ENCODE results near the gene PTBP3.
"Not testable (repeated sequence)": the region's sequence is repeated elsewhere in the genome, so short reads cannot be mapped to it uniquely, and the experiment has no call there.

PTBP3 gene

DNA sequence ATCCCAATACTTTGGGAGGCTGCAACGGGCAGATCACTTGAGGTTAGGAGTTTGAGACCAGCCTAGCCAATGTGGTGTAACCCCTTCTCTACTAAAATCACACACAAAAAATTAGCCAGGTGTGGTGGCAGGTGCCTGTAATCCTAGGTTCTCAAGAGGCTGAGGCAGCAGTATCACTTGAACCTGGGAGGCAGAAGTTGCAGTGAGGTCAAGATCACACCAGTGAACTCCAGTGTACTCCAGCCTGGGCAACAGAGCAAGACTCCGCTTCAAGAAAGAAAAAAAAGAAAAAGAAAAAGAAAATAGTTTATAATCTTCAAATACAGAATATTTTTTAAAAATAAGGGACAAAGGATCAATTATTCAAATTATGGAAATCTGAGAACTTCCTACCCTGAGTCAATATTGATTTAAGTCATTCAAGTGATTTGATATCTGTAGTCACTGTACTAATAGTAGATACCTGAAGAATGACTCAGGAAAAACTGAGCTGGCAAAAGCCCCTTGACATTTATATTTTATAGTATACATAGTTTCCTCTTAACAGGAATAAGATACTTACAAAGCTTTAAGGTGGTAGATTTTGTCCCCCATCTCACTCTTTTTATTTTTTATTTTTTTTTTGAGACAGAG, 61.8 kb downstream of the PTBP3 start:
- DNase-seq (ENCODE audit: low spot score), result no peak

GRCh38 chr9:112268413-112268812, 65.0 kb downstream of the PTBP3 start:
- TF ChIP-seq, protein P1, sequence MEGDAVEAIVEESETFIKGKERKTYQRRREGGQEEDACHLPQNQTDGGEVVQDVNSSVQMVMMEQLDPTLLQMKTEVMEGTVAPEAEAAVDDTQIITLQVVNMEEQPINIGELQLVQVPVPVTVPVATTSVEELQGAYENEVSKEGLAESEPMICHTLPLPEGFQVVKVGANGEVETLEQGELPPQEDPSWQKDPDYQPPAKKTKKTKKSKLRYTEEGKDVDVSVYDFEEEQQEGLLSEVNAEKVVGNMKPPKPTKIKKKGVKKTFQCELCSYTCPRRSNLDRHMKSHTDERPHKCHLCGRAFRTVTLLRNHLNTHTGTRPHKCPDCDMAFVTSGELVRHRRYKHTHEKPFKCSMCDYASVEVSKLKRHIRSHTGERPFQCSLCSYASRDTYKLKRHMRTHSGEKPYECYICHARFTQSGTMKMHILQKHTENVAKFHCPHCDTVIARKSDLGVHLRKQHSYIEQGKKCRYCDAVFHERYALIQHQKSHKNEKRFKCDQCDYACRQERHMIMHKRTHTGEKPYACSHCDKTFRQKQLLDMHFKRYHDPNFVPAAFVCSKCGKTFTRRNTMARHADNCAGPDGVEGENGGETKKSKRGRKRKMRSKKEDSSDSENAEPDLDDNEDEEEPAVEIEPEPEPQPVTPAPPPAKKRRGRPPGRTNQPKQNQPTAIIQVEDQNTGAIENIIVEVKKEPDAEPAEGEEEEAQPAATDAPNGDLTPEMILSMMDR (IDR thresholded peaks at IDR 0.05; ENCODE audit: extremely low read depth, insufficient read depth, missing control alignments), result no peak
- in situ Hi-C loops (cut with MboI; ENCODE audit: low pct_unique_long_range_greater_than_20kb, low sequenced_read_pairs, unreplicated experiment), result no loop called here
- DNase-seq (ENCODE audit: low spot score), result no peak

More for the DNA sequence above, 61.8 kb downstream of the PTBP3 start:
- in situ Hi-C loops (cut with MboI; ENCODE audit: low pct_unique_long_range_greater_than_20kb, low sequenced_read_pairs, unreplicated experiment), result no loop called here
- TF ChIP-seq, protein P1 (IDR thresholded peaks at IDR 0.05; ENCODE audit: extremely low read depth, insufficient read depth, missing control alignments), result no peak

DNA sequence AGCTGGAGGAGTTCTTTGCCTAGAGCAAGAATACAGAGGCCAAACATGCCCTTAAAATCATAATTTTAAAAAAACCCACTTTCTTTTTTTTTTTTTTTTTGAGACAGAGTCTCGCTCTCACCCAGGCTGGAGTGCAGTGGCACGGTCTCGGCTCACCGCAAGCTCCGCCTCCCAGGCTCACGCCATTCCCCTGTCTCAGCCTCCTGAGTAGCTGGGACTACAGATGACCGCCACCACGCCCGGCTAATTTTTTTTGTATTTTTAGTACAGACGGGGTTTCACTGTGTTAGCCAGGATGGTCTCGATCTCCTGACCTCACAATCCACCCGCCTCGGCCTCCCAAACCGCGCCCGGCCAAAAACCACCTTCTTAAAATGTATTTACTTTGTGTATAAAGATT, 66.3 kb downstream of the PTBP3 start:
- DNase-seq (ENCODE audit: low spot score); in situ Hi-C loops (cut with MboI; ENCODE audit: low pct_unique_long_range_greater_than_20kb, low sequenced_read_pairs, unreplicated experiment): not testable (repeated sequence)

GRCh38 chr9:112265391-112265790, 68.0 kb downstream of the PTBP3 start:
- no peak for DNase-seq (ENCODE audit: low spot score)
- TF ChIP-seq, protein P1 (IDR thresholded peaks at IDR 0.05; ENCODE audit: extremely low read depth, insufficient read depth, missing control alignments), result no peak
- in situ Hi-C loops (cut with MboI; ENCODE audit: low pct_unique_long_range_greater_than_20kb, low sequenced_read_pairs, unreplicated experiment), result no loop called here

DNA sequence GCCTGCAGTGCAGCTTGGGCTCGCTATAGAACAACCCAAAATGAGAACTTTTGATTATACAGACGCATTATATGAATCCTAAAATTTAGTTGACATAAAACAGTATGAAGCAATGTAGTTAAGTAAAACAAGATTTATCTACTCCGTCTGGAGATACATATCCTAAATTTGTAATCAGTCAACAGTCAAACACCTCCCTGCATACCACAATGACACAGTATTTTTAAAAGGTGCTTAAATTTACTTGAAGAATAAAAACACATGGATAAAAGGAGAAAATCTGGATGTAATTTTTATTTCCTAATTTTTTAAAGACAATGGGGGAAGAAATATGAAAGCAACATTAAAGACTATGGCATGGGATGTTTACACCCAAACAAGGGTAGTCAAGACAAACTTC, 70.8 kb downstream of the PTBP3 start:
- in situ Hi-C loops (cut with MboI; ENCODE audit: low pct_unique_long_range_greater_than_20kb, low sequenced_read_pairs, unreplicated experiment), result no loop called here
- DNase-seq (ENCODE audit: low spot score), result no peak
- TF ChIP-seq, protein P1 (IDR thresholded peaks at IDR 0.05; ENCODE audit: extremely low read depth, insufficient read depth, missing control alignments), result no peak

DNA sequence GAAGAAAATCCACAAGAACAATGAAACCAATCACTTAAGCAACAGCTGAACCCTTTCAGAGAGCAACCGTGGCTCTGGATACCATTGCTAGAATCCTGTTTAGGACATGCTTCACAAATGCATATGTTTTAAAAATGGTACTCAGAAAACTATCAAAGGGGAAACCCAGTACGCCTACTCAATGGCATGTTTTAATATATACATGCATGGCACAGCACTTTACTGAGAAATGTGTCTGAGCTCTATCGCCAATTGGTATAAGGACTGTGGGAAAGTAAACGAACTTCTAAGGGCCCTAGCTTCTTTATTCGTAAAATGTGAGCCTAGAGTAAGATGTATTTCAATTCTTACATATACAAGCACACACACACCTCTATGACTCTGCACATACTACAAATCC, 72.3 kb downstream of the PTBP3 start:
- in situ Hi-C loops (cut with MboI; ENCODE audit: low pct_unique_long_range_greater_than_20kb, low sequenced_read_pairs, unreplicated experiment), result no loop called here
- DNase-seq (ENCODE audit: low spot score), result no peak
- TF ChIP-seq, protein P1 (IDR thresholded peaks at IDR 0.05; ENCODE audit: extremely low read depth, insufficient read depth, missing control alignments), result no peak

- in situ Hi-C loops (cut with MboI; ENCODE audit: low pct_unique_long_range_greater_than_20kb, low sequenced_read_pairs, unreplicated experiment), result no loop called here
- TF ChIP-seq, protein P1 (IDR thresholded peaks at IDR 0.05; ENCODE audit: extremely low read depth, insufficient read depth, missing control alignments), result no peak
These were observed 75.3 kb downstream of the PTBP3 start for GRCh38 chr9:112258106-112258505.

More at GRCh38 chr9:112258106-112258505, 75.3 kb downstream of the PTBP3 start:
- no peak for DNase-seq (ENCODE audit: low spot score)

Data from GM13977 (cell line).